Measurements from ENCODE around the gene SLC25A13. TPM values are rescaled to one million over a fixed set of nuclear protein-coding genes. Genes with fewer than 3 reads are reported as not detected.

SLC25A13 gene
- total and polyA plus RNA-seq, 2 of the 4 experiments (the other 2 are of a cell fraction): 7.4 to 11.7 TPM

GRCh38 chr7:96238976-96239766 is 82.7 kb downstream of the SLC25A13 start (continued):
- no peak for TF ChIP-seq BHLHE40 (IDR thresholded peaks at IDR 0.05; ENCODE audit: low read depth, low read length)

- BruUV-seq (replicated peaks): no TSS peak
- no peak overlapping the region for H2BK20ac ChIP-seq (ENCODE audit: low read depth, low read length)
- H3K4me2 ChIP-seq (ENCODE audit: low read depth, low read length): no peak overlapping the region
- peaks cover 4 to 18% of the 10 kb centered on the region in 2 experiments; a peak in 2 of 4 replicates for H3K79me1 ChIP-seq (ENCODE audit: low read depth in 1 of 2, low read length in 2 of 2)
- H3K18ac ChIP-seq (ENCODE audit: low read depth, low read length): no peak overlapping the region
- 0 out of 2 replicates have a peak, but pooled peaks cover 6% of the 10 kb centered on the region for H4K20me1 ChIP-seq (ENCODE audit: insufficient read depth, low read length)
- H2BK5ac ChIP-seq (ENCODE audit: low read depth, low read length, poor library complexity, severe bottlenecking): no peak overlapping the region
- TF ChIP-seq, protein P1, sequence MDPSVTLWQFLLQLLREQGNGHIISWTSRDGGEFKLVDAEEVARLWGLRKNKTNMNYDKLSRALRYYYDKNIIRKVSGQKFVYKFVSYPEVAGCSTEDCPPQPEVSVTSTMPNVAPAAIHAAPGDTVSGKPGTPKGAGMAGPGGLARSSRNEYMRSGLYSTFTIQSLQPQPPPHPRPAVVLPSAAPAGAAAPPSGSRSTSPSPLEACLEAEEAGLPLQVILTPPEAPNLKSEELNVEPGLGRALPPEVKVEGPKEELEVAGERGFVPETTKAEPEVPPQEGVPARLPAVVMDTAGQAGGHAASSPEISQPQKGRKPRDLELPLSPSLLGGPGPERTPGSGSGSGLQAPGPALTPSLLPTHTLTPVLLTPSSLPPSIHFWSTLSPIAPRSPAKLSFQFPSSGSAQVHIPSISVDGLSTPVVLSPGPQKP (IDR thresholded peaks at IDR 0.05; ENCODE audit: borderline replicate concordance, low read depth, low read length): no peak
- TF ChIP-seq MXI1 (IDR thresholded peaks at IDR 0.05; ENCODE audit: borderline replicate concordance, low read depth, low read length) (no peak), RFX5 (IDR thresholded peaks at IDR 0.05; ENCODE audit: low read depth, low read length) (no peak), CHD1 (IDR thresholded peaks at IDR 0.05; ENCODE audit: low read depth, low read length) (no peak), RCOR1 (IDR thresholded peaks at IDR 0.05; ENCODE audit: insufficient replicate concordance, low read length) (no peak), SMC3 (IDR thresholded peaks at IDR 0.05; ENCODE audit: low read depth, low read length) (no peak), CEBPB (IDR thresholded peaks at IDR 0.05; ENCODE audit: low read depth, low read length) (no peak)
- H4K91ac ChIP-seq (ENCODE audit: insufficient read depth, low read depth, low read length): no peak overlapping the region
- H3K27ac ChIP-seq (ENCODE audit: insufficient read depth, low read length): no peak overlapping the region
- in situ Hi-C loops (cut with MboI; ENCODE audit: low sequenced_read_pairs) (no loop called here), intact Hi-C loops (cut with micrococcal nuclease) (no loop called here), dilution Hi-C loops (cut with HindIII; ENCODE audit: low sequenced_read_pairs, unreplicated experiment) (no loop called here)
- no peaks in the 10 kb centered on the region for H3K9me3 ChIP-seq (ENCODE audit: control insufficient read depth, insufficient read depth, low read length)
- no peak overlapping the region for H2AFZ ChIP-seq (replicated peaks; ENCODE audit: low read length, poor library complexity)
- peaks cover 3% of the 10 kb centered on the region for H3K4me1 ChIP-seq (ENCODE audit: control insufficient read depth, insufficient read depth, low read length)
- no peak overlapping the region for H3K14ac ChIP-seq (replicated peaks; ENCODE audit: low read depth, low read length)
- no CpG with 5 or more reads among the region's 8 CpGs for WGBS, 2 experiments (ENCODE audit: extremely low coverage in 2 of 2, insufficient read length in 1 of 2)
- no peak overlapping the region for H3K56ac ChIP-seq (ENCODE audit: extremely low read depth, insufficient read depth, low read length)
- H4K5ac ChIP-seq (ENCODE audit: low read depth, low read length): no peak overlapping the region
- H2AK5ac ChIP-seq (ENCODE audit: low read depth, low read length): no peak overlapping the region
- ATAC-seq (ENCODE audit: low read depth) (no peak), DNase-seq (no peak)
- ChIA-PET POLR2A (ENCODE audit: unreplicated experiment) (no interaction called here), CTCF (no interaction called here)
- no peak overlapping the region for H2BK15ac ChIP-seq (ENCODE audit: low read depth, low read length)
- no peaks in the 10 kb centered on the region for H3K27me3 ChIP-seq (ENCODE audit: control insufficient read depth, insufficient read depth, low read length)
- H3K4ac ChIP-seq (ENCODE audit: low read depth, low read length): no peak overlapping the region
- H3K23ac ChIP-seq (ENCODE audit: low read depth, low read length): no peak overlapping the region
- H3K9me1 ChIP-seq (ENCODE audit: insufficient read depth, low read length): peaks cover 3% of the 10 kb centered on the region; the same call in 1 of the 2 replicates
- H3K36me3 ChIP-seq (ENCODE audit: control insufficient read depth, insufficient read depth, low read length): no peaks in the 10 kb centered on the region
- H3K4me3 ChIP-seq (ENCODE audit: insufficient read depth, low read depth, low read length): no peak overlapping the region
- no peak overlapping the region for H3K9ac ChIP-seq (ENCODE audit: low read depth, low read length)
- no peak overlapping the region for H2AK9ac ChIP-seq (replicated peaks; ENCODE audit: low read depth, low read length, poor library complexity)
- no peak overlapping the region for H2BK120ac ChIP-seq (ENCODE audit: low read depth, low read length)
- H4K8ac ChIP-seq (ENCODE audit: low read depth in 2 of 2, low read length in 2 of 2): no peak overlapping the region
Observed at GRCh38 chr7:96238474-96238873, 83.4 kb downstream of the SLC25A13 start.

Data from IMR-90 (cell line).